ENCODE measurements around the gene PROSER3. TPM values are rescaled to one million over a fixed set of nuclear protein-coding genes. Genes with fewer than 3 reads are reported as not detected.
"Not testable (repeated sequence)": the region's sequence is repeated elsewhere in the genome, so short reads cannot be mapped to it uniquely, and the experiment has no call there.

PROSER3 gene
- total RNA-seq, 1 experiment from 2014 or later: 8.9 TPM

GRCh38 chr19:35755550-35756376 lies 2.2 kb upstream of the PROSER3 start:
- Histone ChIP-seq H3K27me3 (no peaks in the 10 kb centered on the region), H3K36me3 (peaks cover 51% of the 10 kb centered on the region), H3K4me3 (no peak overlapping the region), H3K9me3 (no peaks in the 10 kb centered on the region)
- no peak for DNase-seq

- Histone ChIP-seq H3K27me3 (no peaks in the 10 kb centered on the region), H3K36me3 (peaks cover 53% of the 10 kb centered on the region), H3K9me3 (no peaks in the 10 kb centered on the region), H3K4me3 (peak within 1 kb of the TSS; percentile 93)
- DNase-seq: peak; percentile 53
Measured at GRCh38 chr19:35756377-35757230, 1.4 kb upstream of the PROSER3 start, which contains the start of gene HSPB6. Gene HSPB6, minus strand, starts transcription at chr19:35757029. Its CDS starts 21 bp downstream, at chr19:35757008.

GRCh38 chr19:35757231-35757748 lies 686 bp upstream of the PROSER3 start:
- DNase-seq: peak; percentile 99
- peaks cover 55% of the 10 kb centered on the region for H3K36me3 ChIP-seq
- H3K4me3 ChIP-seq: peak overlapping the region; percentile 93
- H3K27me3 ChIP-seq: no peaks in the 10 kb centered on the region
- no peaks in the 10 kb centered on the region for H3K9me3 ChIP-seq

GRCh38 chr19:35759697-35760096 lies 1.7 kb downstream of the PROSER3 start:
- no peak for DNase-seq
- H3K27me3 ChIP-seq: no peaks in the 10 kb centered on the region
- H3K4me3 ChIP-seq: no peak overlapping the region; the same call in 1 of the 2 replicates
- H3K36me3 ChIP-seq: peaks cover 45% of the 10 kb centered on the region
- no peaks in the 10 kb centered on the region for H3K9me3 ChIP-seq

GRCh38 chr19:35760711-35761349 lies 2.9 kb downstream of the PROSER3 start:
- no peaks in the 10 kb centered on the region for H3K9me3 ChIP-seq
- DNase-seq: peak; percentile 19
- H3K36me3 ChIP-seq: peaks cover 55% of the 10 kb centered on the region
- no peak overlapping the region for H3K4me3 ChIP-seq
- no peaks in the 10 kb centered on the region for H3K27me3 ChIP-seq

GRCh38 chr19:35764432-35765315 lies 6.7 kb downstream of the PROSER3 start:
- Histone ChIP-seq H3K9me3 (no peaks in the 10 kb centered on the region), H3K4me3 (no peak overlapping the region), H3K36me3 (peaks cover 60% of the 10 kb centered on the region), H3K27me3 (no peaks in the 10 kb centered on the region)
- no peak for DNase-seq

GRCh38 chr19:35766571-35767104 lies 8.7 kb downstream of the PROSER3 start:
- DNase-seq: no peak
- H3K36me3 ChIP-seq: peaks cover 44% of the 10 kb centered on the region
- H3K9me3 ChIP-seq: no peaks in the 10 kb centered on the region
- H3K27me3 ChIP-seq: no peaks in the 10 kb centered on the region
- no peak overlapping the region for H3K4me3 ChIP-seq

GRCh38 chr19:35767288-35768081 lies 9.5 kb downstream of the PROSER3 start:
- Histone ChIP-seq H3K36me3 (peaks cover 37% of the 10 kb centered on the region), H3K27me3 (no peaks in the 10 kb centered on the region), H3K9me3 (no peaks in the 10 kb centered on the region), H3K4me3 (no peak overlapping the region)
- DNase-seq: no peak

- H3K27me3 ChIP-seq: no peaks in the 10 kb centered on the region
- peaks cover 37% of the 10 kb centered on the region for H3K36me3 ChIP-seq
- no peaks in the 10 kb centered on the region for H3K9me3 ChIP-seq
- no peak overlapping the region for H3K4me3 ChIP-seq
- DNase-seq: no peak
Measured at GRCh38 chr19:35768082-35768421, 10.1 kb downstream of the PROSER3 start.

GRCh38 chr19:35772362-35772761 lies 14.4 kb downstream of the PROSER3 start:
- not testable (repeated sequence) for H3K9me3 ChIP-seq, H3K27me3 ChIP-seq, H3K4me3 ChIP-seq, DNase-seq
- peaks cover 18% of the 10 kb centered on the region for H3K36me3 ChIP-seq

GRCh38 chr19:35773020-35773806 lies 15.2 kb downstream of the PROSER3 start:
- Histone ChIP-seq H3K9me3 (no peaks in the 10 kb centered on the region), H3K27me3 (no peaks in the 10 kb centered on the region), H3K4me3 (no peak overlapping the region), H3K36me3 (peaks cover 9% of the 10 kb centered on the region)
- no peak for DNase-seq

GRCh38 chr19:35774274-35775045 lies 16.5 kb downstream of the PROSER3 start:
- Histone ChIP-seq H3K36me3 (peaks cover 4% of the 10 kb centered on the region), H3K4me3 (peak overlapping the region; percentile 66), H3K27me3 (no peaks in the 10 kb centered on the region), H3K9me3 (no peaks in the 10 kb centered on the region)
- DNase-seq: no peak

- peak overlapping the region; percentile 66 for H3K4me3 ChIP-seq
- H3K27me3 ChIP-seq: no peaks in the 10 kb centered on the region
- H3K9me3 ChIP-seq: no peaks in the 10 kb centered on the region
- no peak for DNase-seq
- peaks cover under 1% of the 10 kb centered on the region for H3K36me3 ChIP-seq
Measured at GRCh38 chr19:35775046-35775297, 17.0 kb downstream of the PROSER3 start.

Data from MG63 (cell line).